ENCODE results near the gene WASL.
"Not testable (repeated sequence)": the region's sequence is repeated elsewhere in the genome, so short reads cannot be mapped to it uniquely, and the experiment has no call there.

Gene WASL

DNA sequence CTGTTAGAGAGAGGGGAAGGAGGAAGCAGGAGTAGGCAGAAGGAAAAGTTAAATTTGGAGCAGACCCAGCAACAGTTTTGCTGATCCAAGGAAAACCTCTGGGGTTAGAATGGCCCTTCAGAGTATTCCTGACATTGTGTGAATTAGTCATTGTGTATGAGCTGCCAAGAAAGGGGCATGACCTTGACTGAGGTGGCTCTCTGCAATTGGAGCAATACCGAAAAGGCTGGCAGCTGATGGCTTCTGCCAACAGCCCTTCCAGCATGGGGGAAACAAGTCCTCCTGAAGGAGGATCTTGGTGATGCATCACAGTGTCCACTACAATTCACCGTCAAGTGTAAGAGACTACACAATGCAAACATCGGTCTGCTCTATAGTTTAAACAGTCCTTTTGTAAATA lies 20.6 kb upstream of the WASL start:
- DNase-seq (ENCODE audit: low read depth), result no peak

DNA sequence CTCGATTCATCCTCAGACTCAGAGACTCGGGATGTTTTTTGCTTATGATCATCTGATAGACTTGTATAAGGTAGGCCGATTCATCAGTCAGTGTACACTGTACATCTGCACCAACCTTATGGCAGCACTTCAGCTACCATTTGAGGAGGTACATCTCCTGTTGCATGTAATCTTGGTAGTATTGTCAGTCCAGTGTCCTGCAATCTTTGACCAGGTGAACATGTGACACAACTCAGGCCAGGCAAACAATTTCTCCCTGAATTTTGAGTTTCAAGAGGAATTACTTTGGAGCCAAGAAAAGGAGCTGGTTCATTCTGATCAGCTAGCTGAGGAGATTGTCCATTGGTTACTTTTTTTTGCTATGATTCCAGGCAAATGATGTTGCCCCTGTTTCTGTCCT lies 19.7 kb upstream of the WASL start:
- no peak for DNase-seq (ENCODE audit: low read depth)

DNA sequence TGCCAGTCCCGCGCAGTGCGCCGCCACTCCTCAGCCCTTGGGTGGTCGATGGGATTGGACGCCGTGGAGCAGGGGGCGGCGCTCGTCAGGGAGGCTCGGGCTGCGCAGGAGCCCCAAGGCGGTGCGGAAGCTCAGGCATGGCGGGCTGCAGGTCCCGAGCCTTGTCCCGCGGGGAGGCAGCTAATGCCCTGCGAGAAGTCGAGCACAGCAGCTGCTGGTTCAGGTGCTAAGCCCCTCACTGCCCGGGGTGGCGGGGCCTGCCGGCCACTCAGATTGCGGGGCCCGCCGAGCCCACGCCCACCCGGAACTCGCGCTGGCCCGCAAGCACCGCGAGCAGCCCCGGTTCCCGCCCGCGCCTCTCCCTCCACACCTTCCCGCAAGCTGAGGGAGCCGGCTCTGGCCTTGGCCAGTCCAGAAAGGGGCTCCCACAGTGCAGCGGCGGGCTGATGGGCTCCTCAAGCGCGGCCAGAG lies 14.4 kb upstream of the WASL start:
- DNase-seq (ENCODE audit: low read depth), result no peak

DNA sequence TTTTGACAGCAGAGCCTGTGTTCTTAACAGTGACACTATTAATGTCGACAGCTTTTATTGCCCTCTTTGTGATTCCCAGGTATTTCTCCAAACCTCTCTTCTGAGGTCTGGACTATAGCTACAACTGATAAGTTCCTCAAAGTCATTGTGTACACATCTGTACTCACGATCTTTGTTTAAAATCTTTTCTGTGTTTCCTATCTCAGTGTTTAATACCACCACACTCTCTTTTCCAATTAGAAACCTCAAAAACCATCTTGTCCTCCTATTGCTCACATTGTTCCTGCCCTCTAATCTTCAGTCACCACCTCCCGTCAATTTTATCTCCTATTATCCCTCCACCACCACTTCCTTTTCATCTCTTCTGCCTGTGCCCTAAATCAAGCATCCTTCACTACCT lies 12.9 kb upstream of the WASL start:
- no peak for DNase-seq (ENCODE audit: low read depth)

DNA sequence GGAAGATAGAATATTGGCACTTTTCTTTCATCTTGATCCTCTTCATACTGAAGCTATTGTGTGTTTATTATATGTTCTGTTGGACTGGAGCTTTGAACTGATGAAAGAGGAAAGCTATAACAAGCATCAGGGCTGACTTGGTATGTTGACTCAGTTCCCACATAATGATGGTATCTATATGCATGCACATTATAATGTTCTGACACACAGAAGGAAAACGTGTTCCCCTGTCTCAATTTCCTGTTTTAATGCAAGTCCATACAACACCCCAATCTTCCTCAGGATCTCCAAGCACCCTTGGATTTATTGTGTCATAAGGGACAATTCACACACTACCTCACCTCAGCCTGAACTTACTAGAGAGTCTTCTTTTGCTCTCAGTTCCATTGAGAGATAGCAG lies 8.3 kb upstream of the WASL start:
- no peak for DNase-seq (ENCODE audit: low read depth)

DNA sequence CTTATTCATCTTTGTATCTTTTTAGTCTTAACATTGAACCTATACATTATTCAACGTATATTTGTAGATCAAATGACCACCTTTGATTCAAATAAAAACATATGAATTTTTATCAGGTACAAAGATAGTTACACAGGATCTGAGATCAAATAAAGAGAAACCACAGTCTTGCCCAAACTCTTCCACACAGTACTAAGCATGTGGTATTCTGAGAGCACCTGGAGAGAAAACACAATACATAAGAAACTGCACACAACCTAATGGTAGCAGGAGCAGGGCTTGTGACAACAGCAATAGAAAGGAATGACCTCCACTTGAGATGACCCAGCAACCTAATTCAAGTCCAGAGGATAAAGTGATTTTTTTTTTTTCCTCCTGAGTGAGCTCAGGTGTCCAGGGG lies 6.5 kb upstream of the WASL start:
- no peak for DNase-seq (ENCODE audit: low read depth)

DNA sequence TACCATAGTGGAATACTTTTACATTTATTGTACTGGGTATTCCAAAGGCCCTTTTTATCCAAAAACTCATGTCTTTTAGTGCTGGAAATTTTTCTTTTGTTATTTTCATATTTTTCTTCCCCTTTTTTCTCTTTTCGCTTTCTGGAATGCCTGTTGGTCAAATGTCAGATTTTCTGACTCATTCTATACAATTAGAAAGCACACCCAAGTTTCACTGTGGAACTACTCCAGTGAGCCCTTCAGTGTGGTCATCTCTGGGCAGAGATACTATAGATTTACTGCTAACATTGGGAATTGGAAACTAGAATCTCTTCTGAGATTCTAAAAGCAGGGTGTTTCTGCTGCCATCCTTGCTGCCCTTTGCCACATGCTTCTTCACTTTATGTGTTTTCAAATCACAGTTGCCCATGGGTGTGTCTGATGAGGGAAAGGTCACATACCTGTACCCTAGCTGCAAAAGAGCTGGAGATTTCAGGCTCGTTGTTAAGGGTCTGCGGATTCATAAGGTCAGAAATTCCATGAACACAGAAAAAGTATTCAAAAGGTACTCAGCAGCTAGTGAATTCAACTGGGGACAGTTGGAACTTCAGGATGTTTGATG lies 5.6 kb upstream of the WASL start:
- DNase-seq (ENCODE audit: low read depth), result no peak

DNA sequence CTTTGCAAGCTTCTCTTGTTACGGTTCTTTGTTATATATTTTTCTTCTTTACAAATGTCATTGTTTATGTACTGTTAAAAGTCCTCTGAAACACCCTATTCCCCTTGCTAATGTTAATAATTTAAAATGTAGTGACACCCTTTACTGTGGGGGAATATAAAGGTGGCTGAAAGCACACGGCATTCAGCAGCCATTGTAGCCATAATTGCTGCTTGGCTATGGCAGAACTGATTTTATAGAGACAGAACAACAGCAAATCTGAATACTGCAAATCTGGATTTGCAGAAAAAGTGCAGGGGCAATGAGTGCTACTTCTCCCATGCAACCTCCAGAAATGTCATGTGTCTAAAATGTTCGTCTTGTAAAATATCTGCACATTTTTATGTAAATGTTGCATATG lies 3.7 kb upstream of the WASL start:
- no peak for DNase-seq (ENCODE audit: low read depth)

DNA sequence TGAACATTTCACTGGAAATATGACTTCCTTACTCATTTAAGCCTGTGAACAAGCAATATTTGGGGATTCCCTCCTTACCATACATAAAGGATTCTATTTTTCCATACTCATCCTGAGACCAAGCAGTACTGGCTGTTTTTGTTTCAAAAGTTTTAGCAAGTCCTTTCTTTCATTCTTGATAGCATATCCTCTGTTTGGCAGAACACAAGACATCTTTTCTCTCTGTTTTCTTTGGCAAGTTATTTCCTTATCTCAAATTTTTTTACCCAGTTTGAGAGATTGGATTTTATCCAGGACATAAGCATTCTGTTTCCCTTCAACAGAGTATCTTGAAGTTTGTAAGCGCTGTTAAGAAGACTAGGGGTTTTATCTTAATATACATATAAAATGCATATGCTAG lies 3.0 kb upstream of the WASL start:
- DNase-seq (ENCODE audit: low read depth), result no peak

DNA sequence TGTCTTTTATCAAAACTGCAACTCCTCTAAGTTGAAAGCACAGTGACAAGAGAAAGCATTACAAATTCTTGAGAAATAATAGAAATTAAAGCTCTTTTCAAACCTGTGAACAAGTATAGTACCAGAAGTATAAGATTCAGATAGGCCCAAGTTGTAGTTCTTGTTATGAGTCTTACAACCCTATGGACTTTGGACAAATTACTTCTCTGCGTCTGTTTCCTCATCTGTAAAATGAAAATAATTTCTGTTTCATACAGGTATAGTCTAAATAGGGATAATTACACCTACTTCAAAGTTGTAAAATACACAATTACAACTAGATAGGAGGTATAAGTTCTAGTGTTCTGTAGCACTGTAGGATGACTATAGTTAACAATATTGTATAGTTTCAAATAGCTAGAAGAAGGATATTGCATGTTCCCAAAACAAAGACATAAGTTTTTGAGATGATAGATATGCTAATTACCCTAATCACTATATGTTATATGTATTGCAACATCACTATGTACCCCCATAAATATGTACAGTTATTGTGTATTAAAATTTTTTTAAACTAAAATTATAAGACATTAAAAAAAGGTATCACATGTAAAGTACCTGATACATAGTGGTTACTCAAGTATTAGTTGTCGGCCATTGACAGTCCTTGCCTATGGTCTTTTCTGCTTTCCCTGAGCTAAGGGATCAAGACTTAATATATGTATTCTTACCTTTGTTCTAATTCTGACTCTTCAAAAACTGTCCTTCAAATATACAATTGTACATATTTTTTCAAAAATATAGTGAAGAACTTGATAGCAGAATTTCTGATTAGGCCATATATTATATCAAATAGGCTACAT lies 1.8 kb upstream of the WASL start:
- no peak for DNase-seq (ENCODE audit: low read depth)

DNA sequence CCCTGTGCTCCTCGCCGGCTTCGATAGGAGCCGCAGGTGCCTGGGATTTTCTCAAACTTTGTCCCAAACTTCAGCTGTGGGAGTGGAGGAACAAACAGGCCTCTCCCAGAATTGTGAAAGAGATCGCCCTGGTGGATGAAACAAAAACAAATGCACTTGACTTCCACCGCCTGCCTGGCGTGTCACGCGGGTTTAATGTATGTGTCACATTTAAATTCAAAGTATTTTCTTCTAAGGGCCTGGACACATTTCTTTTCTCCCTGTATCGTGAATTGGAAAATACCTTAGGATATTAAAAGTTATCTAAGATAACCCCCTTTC lies 694 bp upstream of the WASL start:
- DNase-seq (ENCODE audit: low read depth), result peak; percentile 23

DNA sequence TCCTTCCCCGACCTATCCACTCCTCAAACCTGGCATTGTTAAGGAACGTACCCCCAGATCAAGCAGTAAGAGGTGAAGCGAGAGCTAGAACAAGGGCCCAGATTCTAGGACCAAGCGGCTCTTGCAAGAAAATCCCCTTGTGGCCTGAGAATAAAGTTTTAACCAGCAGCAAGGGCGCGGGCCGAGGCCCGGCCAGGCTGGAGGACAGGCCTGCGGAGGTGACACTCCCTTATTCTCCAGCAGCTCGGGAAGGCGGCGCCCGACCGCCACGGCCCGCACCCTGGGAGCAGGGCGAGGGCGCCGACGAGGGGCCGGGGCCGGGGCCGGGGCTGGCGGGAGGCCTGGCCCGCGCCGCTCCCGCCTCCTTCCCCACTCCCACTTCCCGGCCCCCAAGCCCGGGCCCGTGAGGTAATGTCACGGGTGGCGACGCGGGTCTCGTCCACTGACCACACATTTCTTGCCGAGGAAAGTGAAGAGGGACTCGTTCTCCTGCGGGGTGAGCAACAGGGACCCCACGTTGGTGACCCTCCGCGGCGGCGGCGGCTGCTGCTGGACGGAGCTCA lies 551 bp downstream of the WASL start:
- peak; percentile 0 for DNase-seq (ENCODE audit: low read depth)

DNA sequence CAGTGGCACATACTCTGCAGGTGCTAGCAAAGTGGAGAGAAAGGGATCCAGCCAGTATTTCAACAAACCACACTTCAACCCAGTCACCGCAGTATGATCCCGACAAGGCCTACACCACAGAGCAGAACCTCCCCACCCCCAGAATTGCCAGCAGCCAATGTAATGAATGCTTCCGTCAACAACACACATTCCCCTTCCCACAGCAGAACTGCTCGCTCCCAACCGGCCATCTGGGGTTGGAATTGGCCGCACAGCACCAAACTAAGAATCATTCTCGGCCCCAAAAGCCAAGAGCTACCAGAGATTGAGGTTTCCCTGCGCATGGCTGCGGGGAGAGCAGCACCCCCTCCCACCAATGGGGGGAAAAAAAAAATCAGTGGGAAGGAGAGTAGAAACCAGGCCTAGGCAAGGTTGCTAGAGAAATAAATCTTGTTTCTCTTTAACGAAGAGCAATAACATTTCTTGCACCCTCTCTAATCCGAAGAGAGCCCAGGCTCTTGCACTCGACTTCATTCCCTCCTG lies 1.1 kb downstream of the WASL start:
- no peak for DNase-seq (ENCODE audit: low read depth)

DNA sequence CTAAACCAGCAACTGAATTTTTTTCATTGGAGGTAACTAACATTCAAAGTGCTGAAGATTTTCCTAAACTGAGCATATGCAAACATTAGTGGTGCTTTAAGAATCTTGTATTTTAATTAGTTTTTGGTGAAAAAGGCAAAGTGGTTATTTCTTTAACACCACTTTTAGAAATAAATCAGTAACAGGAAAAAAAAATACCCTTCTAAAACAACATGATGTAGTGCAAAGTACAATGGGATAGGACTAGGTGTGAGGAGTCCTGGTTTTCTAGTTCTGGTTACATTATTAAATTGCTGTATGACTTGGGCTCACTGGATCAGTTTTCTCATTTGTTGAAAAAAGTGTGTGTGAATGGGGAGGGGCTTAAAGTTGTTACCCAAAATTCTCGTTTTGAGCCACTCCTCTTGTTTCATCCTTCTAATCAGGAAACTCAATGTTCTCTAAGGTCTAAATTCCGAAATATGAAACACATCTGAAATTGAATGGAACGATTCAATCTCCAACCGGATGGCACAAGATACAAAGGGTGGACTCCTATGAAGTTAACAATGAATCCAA lies 1.8 kb downstream of the WASL start:
- DNase-seq (ENCODE audit: low read depth), result no peak

DNA sequence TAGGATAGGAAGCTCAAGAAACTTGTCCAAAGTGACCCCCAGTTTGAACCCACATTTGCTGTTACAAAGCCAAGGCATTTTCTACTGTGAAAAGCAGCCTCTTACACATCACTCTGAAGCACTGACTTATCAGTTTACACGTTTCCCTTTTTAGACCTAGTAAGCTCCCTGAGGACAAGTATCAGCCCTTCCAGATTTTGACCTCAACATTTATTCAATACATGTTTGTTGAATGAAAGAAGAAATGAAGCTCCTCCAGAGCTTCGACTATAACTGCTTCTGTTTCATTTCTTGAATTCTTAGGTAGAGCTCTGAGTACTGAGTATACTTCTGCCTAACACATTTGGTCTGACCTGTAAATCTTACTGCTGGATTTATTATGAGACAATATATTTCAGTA lies 2.7 kb downstream of the WASL start:
- no peak for DNase-seq (ENCODE audit: low read depth)

DNA sequence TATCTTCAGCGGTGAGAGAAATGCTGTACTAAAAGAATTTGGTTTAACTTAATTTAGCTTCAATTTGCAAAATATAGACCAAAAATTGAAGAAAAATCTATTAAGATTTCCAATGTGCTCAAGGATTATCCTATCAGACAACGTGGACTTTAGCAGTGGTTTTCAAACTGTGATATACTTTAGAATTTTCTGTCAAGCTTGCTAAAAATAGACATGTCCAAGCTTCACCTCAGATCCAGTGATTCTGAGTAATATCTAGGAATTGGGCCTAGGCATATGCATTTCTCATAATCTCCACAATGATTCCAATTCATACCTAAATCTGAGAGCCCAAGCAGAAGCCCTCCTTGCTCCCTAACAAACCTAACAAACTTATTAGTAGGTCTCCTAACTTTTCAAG lies 3.4 kb downstream of the WASL start:
- DNase-seq (ENCODE audit: low read depth), result no peak

DNA sequence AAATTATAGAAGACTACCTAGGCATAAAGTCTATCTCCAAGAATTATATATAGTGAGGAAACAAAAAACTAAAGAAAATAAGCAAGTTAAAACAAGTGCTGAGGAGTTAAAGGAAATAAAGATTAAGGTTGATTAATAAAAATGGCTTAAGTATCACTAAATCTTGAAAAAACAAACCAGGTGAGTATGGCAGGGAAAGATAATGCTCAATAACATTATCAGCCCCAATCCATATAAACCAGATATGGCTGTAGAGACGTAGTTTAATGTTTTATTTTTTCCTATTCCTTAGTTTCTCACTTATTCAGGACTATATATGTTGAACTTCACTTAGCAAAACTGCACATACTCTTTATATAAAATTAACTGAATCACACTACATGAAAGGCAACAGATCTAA lies 4.4 kb downstream of the WASL start:
- DNase-seq (ENCODE audit: low read depth), result no peak

DNA sequence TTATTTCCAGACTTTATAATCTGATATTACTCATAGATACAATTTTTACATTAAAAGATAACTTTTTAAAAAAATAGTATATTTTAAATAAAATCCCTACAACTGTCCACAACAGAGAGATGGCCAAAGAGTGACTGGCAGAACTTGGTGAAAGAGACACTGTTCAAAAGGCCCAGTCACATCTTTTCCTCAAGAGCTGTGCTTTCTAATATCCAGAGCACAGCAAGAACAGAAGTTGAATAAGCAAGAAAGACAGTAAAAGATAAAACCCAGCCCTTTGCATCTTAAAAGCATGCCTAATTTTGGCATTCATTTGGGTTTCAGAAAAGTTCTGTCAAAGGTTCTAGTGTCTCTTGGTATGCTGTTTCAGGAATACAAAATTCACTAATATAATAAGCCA lies 6.9 kb downstream of the WASL start:
- DNase-seq (ENCODE audit: low read depth), result no peak

DNA sequence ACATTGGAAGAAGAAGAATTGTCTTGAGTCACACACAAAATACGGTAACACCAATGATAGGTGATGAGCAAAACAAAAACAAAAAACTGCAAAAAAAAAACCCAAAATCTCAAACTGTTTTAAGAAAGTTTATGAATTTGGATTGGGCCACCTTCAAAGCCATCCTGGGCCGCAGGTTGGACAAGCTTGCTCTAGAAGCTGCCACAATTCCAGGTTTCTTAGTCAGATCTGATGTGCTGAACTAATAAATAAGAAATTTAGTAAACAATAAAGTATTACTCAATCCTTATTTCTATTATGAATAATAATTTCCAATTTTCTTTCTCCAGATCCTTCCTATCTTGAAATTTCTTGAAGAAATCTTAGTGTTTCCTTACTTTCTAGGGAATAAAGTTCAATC lies 10.0 kb downstream of the WASL start:
- DNase-seq (ENCODE audit: low read depth), result no peak

DNA sequence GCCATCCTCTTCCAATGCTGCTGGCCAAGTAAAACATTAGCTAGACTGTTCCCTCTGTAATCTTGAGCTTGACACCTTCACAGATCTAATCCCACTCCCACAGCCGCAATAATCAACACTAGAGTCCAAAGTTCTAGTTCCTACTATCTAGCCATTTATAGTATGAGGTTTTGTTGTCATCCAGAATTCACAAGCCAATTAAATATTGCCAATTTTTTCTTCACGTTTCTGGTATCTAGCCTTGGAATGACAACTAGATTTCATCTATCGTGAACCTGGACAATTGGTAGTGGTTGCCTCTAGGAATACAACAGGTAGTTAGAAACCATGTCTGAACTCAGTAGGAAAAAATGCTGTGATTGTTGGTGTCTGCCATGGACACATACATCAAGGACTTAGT lies 10.4 kb downstream of the WASL start:
- no peak for DNase-seq (ENCODE audit: low read depth)

DNA sequence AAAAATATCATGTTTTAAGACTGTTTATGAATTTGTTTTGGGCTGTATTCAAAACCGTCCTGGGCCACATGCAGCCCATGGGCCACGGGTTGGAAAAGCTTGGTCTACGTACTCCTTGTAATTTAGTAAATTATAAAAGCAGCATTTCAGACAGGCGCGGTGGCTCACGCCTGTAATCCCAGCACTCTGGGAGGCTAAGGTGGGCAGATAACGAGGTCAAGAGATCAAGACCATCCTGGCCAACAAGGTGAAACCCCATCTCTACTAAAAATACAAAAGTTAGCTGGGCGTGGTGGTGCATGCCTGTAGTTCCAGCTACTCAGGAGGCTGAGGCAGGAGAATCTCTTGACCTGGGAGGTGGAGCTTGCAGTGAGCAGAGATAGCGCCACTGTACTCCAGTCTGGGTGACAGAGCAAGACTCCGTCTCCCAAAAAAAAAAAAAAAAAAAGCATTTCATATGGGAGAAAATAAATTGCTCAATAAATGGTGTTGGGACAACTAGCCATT lies 11.6 kb downstream of the WASL start:
- DNase-seq (ENCODE audit: low read depth), result not testable (repeated sequence)

DNA sequence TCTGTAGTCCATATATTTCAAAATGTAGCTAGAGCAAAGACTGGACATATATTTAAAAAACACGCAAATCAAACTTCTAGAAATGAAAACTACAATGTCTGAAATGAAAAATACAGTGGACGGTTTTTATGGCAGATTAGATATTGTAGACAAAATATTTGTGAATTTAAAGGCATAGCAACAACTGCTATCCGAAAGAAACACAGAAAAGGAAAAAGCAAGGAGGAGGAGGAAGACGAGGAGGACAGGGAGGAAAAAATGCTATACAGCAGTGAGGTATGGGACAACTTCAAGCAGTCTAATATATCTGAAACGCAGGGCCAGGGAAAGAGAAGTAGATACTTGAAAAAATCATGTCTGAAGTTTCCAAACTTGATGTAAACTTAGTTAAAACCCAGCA lies 13.3 kb downstream of the WASL start:
- no peak for DNase-seq (ENCODE audit: low read depth)

DNA sequence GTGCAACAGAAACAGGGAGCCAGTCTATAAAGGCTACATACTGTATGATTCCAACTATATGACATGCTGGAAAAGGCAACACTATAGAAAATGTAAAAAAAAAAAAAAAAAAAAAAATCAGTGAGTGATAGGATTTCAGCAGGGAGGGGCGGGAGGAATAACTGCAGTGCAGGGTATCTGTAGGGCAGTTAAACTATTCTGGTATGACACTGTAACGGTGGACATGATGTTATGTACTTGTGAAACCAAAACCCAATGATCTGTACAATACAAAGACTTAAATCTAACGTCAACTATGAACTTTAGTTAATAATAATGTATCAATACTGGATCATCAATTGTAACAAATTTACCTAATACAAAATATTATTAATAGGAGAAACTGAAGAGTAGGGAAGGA lies 14.3 kb downstream of the WASL start:
- DNase-seq (ENCODE audit: low read depth), result no peak
